GM19043 (cell line): ENCODE results near the gene ACSL5.
"Not testable (repeated sequence)": the region's sequence is repeated elsewhere in the genome, so short reads cannot be mapped to it uniquely, and the experiment has no call there.

Source experiments
- ATAC-seq: cut with Tn5 transposase; IDR thresholded peaks from one replicate; pipeline ENCODE4 v1.9.1; 2021; ENCODE audit warnings: low read depth; ENCODE audit not compliant: unreplicated experiment

Gene ACSL5

GRCh38 chr10:112348759-112349158, 25.2 kb upstream of the ACSL5 start:
- ATAC-seq = no peak

DNA sequence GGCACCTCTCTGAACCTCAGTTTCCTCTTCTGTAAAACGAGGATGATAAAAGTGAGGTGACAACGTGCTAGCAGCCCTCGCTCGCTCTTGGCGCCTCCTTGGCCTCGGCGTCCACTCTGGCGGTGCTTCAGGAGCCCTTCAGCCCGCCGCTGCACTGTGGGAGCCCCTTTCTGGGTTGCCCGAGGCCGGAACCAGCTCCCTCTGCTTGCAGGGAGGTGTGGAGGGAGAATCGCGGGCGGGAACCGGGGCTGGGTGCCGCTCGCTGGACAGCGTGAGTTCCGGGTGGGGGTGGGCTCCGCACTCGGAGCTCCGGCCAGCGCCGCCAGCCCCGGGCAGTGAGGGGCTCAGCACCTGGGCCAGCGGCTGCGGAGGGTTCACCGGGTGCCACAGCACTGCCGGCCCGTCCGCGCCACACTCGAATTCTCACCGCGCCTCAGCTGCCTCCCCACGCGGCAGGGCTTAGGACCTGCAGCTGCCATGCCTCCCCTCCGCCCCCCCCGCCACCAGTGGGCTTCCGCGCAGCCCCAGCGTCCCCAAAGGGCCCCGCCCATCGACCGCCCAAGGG, 24.3 kb upstream of the ACSL5 start:
- ATAC-seq = no peak

DNA sequence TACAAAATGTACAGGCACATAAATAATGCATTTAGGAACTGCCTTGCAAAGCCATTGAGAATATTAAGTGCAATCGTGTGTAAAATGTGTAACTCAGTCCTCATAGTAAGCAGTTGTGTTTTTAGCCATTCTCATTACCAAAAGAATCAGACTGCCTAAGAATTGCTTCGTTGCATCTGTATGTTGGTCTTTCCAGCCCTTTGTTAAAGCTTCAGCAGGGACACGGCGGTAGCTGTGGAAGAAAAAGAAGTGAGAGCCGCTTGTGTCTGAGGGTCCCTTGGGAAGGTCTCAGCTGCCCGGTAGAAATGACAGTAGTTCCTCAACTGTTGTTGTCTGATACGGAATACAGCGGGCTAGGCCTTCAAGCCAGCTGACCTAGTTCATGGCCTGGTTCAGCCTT, 22.8 kb upstream of the ACSL5 start:
- ATAC-seq = no peak

GRCh38 chr10:112352044-112352443, 21.9 kb upstream of the ACSL5 start:
- no peak for ATAC-seq

GRCh38 chr10:112353046-112353445, 20.9 kb upstream of the ACSL5 start:
- no peak for ATAC-seq

GRCh38 chr10:112356686-112357085, 17.2 kb upstream of the ACSL5 start:
- ATAC-seq = no peak

DNA sequence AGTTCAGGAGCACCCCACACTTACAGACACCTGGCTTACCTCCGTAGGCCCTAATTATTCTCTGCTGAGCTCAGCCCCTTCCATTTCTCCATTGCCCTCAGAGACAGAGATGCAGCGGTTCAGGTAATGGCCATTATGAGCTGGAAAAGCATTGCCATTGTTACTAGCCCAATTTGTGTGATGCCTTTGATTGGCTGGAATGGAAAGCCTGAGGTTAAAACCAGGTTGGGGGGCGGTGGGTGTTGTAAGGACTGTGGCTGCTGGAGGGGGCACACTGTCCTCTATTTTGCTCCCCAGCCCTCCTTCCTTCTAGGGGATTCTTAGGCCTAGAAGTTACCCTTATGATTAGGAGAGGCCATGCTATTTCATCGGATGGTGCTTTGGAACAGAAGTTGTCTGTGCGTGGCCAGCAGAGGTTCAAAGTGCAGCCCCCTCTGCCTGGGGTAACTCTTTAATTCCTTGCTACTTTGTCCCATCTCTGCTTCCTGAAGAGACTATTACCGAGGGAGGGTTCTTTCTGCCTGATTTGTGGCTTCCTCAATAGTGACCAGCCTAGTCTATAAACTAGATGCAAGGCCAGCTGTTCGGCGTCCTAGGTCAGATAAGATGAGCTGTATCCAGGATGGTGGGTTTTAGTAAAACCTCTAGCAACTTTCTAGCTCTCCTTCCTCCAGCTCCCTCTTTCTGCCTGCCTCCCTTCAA, 14.2 kb upstream of the ACSL5 start:
- no peak for ATAC-seq

DNA sequence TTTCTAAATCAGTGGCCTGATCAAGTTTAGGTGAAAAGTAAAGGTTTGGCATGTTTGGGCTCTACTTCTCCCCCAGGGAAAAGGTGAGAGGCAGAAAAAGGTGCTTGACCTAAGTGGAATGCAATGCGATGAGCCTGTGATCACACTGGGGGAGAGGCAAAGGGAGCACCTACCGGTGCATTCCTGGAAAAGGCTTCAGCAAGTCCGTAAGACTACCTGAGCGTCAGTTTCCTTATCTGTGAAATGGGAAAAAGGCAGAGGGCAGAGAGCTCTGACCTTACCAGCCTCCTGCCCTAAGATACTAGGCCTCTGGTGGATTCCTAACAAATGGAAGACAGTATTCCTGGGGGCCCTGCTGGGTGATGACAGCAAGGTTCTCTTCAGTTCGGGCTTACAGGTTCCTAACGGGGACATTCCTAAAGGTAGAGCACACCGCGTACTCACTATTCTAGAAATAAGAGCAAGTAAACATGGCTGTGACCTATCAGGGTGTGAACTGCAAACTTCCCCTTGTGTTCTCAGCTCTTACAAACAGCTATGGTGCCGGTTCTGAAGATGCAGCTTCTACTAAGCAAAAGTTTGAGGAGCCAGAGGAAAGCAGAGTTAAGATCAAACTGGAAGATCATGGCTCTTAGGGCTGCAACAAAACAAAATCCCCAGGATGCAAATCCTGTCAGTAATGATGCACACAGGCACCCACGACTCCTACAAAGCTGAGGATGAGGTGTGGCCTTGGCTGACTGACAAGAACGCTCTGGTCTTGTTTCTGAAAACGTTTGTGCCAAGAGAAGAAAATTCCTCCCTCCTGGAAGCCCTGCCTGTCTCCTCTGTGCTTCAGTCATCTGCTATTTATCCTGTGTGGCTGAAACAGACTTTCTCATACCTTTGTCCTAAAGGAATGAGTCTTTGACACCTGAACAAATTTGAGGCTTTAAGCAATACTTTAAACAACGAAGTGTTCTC, 13.3 kb upstream of the ACSL5 start:
- ATAC-seq = no peak

DNA sequence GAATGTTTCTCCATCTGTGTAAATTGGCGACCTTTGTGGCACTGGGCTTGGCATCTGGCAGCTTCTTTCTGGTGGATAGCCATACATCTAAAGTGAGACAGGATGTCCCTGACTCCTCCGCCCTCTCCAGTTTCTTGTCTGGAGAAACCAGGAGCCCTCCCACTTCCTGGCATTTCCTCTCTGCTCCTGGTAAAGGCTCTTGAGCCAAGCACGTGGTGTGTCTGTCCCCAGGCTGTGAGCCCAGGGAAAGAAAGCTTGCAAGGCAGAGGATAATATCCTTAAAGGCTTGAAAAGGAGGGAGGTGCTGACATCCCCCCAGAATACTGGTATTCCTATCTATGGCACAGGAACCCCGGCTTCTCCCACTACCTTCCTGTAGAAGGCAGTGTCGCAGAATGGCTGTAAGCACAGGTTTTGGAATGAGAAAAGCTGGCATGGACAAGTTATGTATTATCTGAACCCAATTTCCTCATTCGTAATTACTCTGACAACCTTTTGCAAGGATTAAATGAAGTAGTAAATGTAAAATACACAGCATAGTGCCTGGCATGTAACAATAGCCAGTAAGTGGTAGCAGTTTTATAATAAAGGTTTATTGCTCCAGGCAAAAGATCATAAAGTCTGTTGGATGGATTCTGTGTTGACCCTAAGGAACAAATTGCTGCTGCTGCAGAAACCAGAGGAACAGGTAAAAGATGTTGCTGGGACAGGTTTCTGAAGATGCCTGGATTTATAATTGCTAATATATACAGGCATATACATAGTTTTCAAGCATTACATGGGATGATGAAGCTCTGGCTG, 11.8 kb upstream of the ACSL5 start:
- no peak for ATAC-seq

- ATAC-seq = no peak
Observed at GRCh38 chr10:112362833-112363232, 11.1 kb upstream of the ACSL5 start.

GRCh38 chr10:112363696-112364688, 9.9 kb upstream of the ACSL5 start:
- ATAC-seq = no peak

DNA sequence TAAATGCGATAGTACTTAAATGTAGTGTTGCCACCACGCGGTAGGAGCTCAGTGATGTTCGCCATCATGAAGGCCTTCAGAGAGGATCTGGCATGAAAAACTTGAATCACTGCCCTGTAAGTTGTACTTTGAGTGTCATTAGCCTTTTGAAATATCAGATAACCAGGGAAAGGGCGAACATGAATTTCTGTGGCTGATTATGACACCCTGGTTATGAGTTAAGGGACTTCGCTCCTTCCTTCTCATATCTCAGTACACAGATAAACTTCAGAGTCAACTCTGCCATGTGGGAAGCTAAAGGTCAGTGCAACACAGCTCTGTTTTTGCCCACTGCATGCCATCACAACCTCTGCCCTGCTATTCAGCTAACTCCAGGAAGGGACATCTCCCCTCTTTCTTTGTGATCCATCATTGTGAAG, 8.9 kb upstream of the ACSL5 start:
- ATAC-seq = no peak

DNA sequence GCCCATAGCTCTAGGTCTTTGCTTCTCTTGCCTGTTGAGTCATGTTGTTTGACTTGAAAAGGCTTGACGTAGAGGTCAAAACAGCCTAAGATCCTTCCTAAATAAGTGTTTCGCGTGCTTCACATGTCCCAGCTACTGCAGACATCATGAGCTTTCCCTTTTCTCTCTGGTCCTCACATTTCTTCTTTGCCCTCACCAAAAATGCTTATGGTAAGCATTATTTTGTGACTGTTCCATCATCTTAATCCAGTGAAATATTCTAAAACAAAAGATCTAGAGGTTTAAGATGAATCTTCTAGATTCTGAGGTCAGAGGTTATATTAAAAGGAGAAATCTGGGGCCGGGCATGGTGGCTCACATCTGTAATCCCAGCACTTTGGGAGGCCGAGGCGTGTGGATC, 8.5 kb upstream of the ACSL5 start:
- no peak for ATAC-seq

DNA sequence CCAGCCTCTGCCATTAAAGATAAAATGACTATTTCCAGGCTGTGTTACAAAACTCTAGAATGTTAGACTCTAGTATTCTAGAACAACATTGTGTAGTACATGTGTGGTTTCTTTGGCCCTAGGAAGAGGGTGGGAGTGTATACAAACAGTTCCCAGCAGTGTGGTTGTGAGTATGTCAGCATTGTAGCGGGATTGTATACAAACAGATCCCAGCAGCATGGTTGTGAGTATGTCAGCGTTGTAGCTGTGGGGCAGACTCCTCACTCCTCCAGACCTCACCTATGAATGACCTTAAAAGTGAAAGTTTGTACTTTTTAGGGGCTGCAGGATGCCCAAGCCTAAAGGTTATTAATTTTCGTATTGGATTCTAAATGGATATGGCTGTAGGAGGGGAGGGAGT, 6.9 kb upstream of the ACSL5 start:
- no peak for ATAC-seq

- no peak for ATAC-seq
Observed at GRCh38 chr10:112367516-112367915, 6.4 kb upstream of the ACSL5 start.

DNA sequence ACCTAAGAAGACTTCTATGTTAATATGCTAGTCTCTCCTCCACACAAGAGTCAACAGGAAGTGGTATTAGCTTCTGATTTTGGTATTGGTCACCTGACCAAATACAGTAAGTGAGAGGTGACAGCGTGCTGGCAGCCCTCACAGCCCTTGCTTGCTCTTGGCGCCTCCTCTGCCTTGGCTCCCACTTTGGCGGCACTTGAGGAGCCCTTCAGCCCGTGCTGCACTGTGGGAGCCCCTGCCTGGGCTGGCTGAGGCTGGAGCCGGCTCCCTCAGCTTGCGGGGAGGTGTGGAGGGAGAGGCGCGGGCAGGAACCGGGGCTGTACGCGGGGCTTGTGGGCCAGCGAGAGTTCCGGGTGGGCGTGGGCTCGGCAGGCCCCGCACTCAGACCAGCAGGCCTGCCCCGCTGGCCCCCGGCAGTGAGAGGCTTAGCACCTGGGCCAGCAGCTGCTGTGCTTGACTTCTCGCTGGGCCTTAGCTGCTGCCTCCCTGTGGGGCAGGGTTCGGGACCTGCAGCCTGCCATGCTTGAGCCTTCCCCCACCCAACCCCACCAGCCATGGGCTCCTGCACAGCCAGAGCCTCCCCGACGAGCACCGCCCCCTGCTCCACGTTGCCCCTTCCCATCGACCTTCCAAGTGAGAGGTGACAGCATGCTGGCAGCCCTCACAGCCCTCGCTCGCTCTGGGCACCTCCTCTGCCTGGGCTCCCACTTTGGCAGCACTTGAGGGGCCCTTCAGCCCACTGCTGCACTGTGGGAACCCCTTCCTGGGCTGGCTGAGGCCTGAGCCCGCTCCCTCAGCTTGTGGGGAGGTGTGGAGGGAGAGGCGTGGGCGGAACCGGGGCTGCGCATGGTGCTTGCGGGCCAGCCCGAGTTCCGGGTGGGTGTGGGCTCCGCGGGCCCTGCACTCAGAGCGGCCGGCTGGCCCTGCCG, 4.2 kb upstream of the ACSL5 start:
- ATAC-seq = peak; percentile 94

DNA sequence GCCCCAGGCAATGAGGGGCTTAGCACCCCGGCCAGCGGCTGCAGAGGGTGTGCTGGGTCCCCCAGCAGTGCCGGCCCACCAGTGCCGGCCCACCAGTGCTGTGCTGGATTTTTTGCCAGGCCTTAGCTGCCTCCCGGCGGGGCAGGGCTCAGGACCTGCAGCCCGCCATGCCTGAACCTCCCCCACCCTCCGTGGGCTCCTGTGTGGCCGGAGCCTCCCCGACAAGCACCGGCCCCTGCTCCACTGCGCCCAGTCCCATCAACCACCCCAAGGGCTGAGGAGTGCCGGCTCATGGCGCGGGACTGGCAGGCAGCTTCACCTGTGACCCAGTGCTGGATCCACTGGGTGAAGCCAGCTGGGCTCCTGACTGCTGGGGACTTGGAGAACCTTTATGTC, 3.5 kb upstream of the ACSL5 start:
- ATAC-seq = no peak

DNA sequence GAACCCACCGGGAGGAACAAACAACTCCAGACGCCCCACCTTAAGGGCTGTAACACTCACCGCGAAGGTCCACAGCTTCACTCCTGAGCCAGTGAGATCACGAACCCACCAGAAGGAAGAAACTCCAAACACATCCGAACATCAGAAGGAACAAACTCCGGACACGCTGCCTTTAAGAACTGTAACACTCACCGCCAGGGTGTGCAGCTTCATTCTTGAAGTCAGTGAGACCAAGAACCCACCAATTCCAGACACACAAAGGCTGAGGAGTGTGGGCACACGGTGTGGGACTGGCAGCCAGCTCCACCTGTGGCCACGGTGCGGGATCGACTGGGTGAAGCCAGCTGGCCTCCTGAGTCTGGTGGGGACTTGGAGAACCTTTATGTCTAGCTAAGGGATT, 2.6 kb upstream of the ACSL5 start:
- not testable (repeated sequence) for ATAC-seq
